GM21529 (cell line): Measurements from ENCODE around the gene COX4I1.

Experiments used
- ATAC-seq: cut with Tn5 transposase; IDR thresholded peaks from one replicate; pipeline ENCODE4 v1.9.1; 2021; ENCODE audit not compliant: unreplicated experiment

Gene COX4I1

GRCh38 chr16:85839681-85840240 is 40.3 kb downstream of the COX4I1 start:
- ATAC-seq = no peak

- ATAC-seq = no peak
These were observed 40.9 kb downstream of the COX4I1 start for GRCh38 chr16:85840395-85840794.

- ATAC-seq = no peak
These were observed 41.3 kb downstream of the COX4I1 start for GRCh38 chr16:85840801-85841200.

GRCh38 chr16:85842435-85842834 is 42.9 kb downstream of the COX4I1 start:
- no peak for ATAC-seq

GRCh38 chr16:85842848-85843247 is 43.4 kb downstream of the COX4I1 start:
- no peak for ATAC-seq

- ATAC-seq = no peak
These were observed 44.1 kb downstream of the COX4I1 start for GRCh38 chr16:85843471-85844168.

GRCh38 chr16:85844169-85844481 is 44.6 kb downstream of the COX4I1 start:
- ATAC-seq = no peak

GRCh38 chr16:85844786-85845185 is 45.3 kb downstream of the COX4I1 start:
- ATAC-seq = no peak

GRCh38 chr16:85845266-85845665 is 45.8 kb downstream of the COX4I1 start:
- ATAC-seq = no peak

GRCh38 chr16:85846461-85846860 is 47.0 kb downstream of the COX4I1 start:
- ATAC-seq = no peak

- no peak for ATAC-seq
These were observed 47.5 kb downstream of the COX4I1 start for GRCh38 chr16:85847036-85847435.

GRCh38 chr16:85847681-85848601 is 48.4 kb downstream of the COX4I1 start:
- no peak for ATAC-seq

- ATAC-seq = no peak
These were observed 49.5 kb downstream of the COX4I1 start for GRCh38 chr16:85848986-85849385.

- ATAC-seq = no peak
These were observed 49.9 kb downstream of the COX4I1 start for GRCh38 chr16:85849388-85849787.

- ATAC-seq = no peak
These were observed 50.9 kb downstream of the COX4I1 start for GRCh38 chr16:85850344-85850880.

- ATAC-seq = no peak
These were observed 51.7 kb downstream of the COX4I1 start for GRCh38 chr16:85851034-85851785.

GRCh38 chr16:85853547-85854545 is 54.4 kb downstream of the COX4I1 start:
- no peak for ATAC-seq

- no peak for ATAC-seq
These were observed 55.4 kb downstream of the COX4I1 start for GRCh38 chr16:85854935-85855334.

GRCh38 chr16:85856079-85856478 is 56.6 kb downstream of the COX4I1 start:
- ATAC-seq = no peak

GRCh38 chr16:85856585-85856984 is 57.1 kb downstream of the COX4I1 start:
- ATAC-seq = no peak
